ENCODE data around the gene RHBG.
"Not testable (repeated sequence)": the region's sequence is repeated elsewhere in the genome, so short reads cannot be mapped to it uniquely, and the experiment has no call there.

The RHBG gene

GRCh38 chr1:156360534-156360933 lies 8.5 kb upstream of the RHBG start:
- DNase-seq (ENCODE audit: low spot score) = no peak

- no peak for DNase-seq (ENCODE audit: low spot score)
Measured at GRCh38 chr1:156365754-156366153, 3.3 kb upstream of the RHBG start.

GRCh38 chr1:156366378-156367166 lies 2.4 kb upstream of the RHBG start:
- no peak for DNase-seq (ENCODE audit: low spot score)

- DNase-seq (ENCODE audit: low spot score) = no peak
Measured at GRCh38 chr1:156367383-156368156, 1.4 kb upstream of the RHBG start.

GRCh38 chr1:156368157-156368658 lies 803 bp upstream of the RHBG start:
- no peak for DNase-seq (ENCODE audit: low spot score)

GRCh38 chr1:156369685-156370286 lies 775 bp downstream of the RHBG start:
- DNase-seq (ENCODE audit: low spot score) = not testable (repeated sequence)

- no peak for DNase-seq (ENCODE audit: low spot score)
Measured at GRCh38 chr1:156371553-156372264, 2.7 kb downstream of the RHBG start.

GRCh38 chr1:156372265-156372586 lies 3.2 kb downstream of the RHBG start:
- peak; percentile 60 for DNase-seq (ENCODE audit: low spot score)

GRCh38 chr1:156372876-156373275 lies 3.9 kb downstream of the RHBG start:
- DNase-seq (ENCODE audit: low spot score) = no peak

GRCh38 chr1:156373546-156373945 lies 4.5 kb downstream of the RHBG start:
- DNase-seq (ENCODE audit: low spot score) = no peak

GRCh38 chr1:156376146-156376545 lies 7.1 kb downstream of the RHBG start:
- no peak for DNase-seq (ENCODE audit: low spot score)

GRCh38 chr1:156376958-156377919 lies 8.2 kb downstream of the RHBG start:
- DNase-seq (ENCODE audit: low spot score) = no peak

GRCh38 chr1:156378557-156378956 lies 9.5 kb downstream of the RHBG start:
- DNase-seq (ENCODE audit: low spot score) = no peak

- no peak for DNase-seq (ENCODE audit: low spot score)
Measured at GRCh38 chr1:156379420-156380165, 10.6 kb downstream of the RHBG start.

GRCh38 chr1:156382561-156382960 lies 13.6 kb downstream of the RHBG start:
- DNase-seq (ENCODE audit: low spot score) = no peak

GRCh38 chr1:156383023-156383422 lies 14.0 kb downstream of the RHBG start:
- DNase-seq (ENCODE audit: low spot score) = peak; percentile 82

GRCh38 chr1:156384007-156384406 lies 15.0 kb downstream of the RHBG start:
- DNase-seq (ENCODE audit: low spot score) = no peak

GRCh38 chr1:156384658-156385057 lies 15.6 kb downstream of the RHBG start:
- no peak for DNase-seq (ENCODE audit: low spot score)

GRCh38 chr1:156385534-156386031 lies 16.6 kb downstream of the RHBG start:
- peak; percentile 81 for DNase-seq (ENCODE audit: low spot score)
